Measurements from ENCODE around the gene TXNL4A. TPM values are rescaled to one million over a fixed set of nuclear protein-coding genes. Genes with fewer than 3 reads are reported as not detected.

TXNL4A gene
- total RNA-seq, 2 experiments from 2014 or later: 55.0 to 55.7 TPM

DNA sequence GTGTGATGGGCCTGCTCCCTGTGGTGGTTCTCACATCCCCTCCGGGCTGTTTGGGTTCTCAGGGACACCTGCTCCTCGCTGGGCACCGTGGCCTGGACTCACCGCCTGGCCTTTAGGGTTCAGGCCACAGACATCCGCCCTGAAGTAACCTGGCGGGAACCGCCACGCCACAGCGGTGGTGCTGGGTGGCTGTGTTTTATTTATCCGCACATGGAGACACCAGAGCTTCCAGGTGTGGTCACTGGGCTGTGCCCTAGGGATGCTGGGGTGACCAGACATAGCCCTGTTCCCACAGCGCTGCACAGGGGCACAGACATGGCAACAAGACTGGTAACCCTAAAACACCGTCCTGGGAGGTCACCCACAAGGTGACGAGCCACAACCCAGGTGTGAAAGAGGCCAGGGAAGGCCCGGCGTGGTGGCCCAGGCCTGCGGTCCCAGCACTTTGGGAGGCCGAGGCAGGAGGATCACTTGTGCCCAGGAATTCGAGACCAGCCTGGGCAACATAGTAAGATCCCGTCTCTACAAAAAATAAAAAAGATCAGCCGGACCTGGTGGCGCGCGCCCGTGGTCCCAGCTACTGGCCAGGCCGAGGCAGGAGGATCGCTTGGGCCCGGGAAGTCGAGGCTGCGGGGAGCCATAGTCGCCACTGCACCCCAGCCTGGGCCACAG is 24.6 kb downstream of the TXNL4A start:
- no peaks in the 10 kb centered on the region for H3K27me3 ChIP-seq (ENCODE audit: control insufficient read depth in 1 of 2, insufficient read depth in 2 of 2, low read length in 2 of 2)
- DNase-seq: no peak
- peaks cover 4% of the 10 kb centered on the region for H3K27me3 Mint-ChIP-seq
- ATAC-seq (ENCODE audit: poor library complexity): no peak
- ChIA-PET CTCF (interaction anchor here (1.5 kb wide), 1 partner anchor 23 kb away, joined by 6 read pairs; the partner anchor contains the start of gene TXNL4A), POLR2A (interaction anchor here (0.6 to 4.2 kb wide), 6 partner anchors 12 to 285 kb away, joined by 3 to 27 read pairs (median 8); partner anchors contain the start of genes RBFA, SLC66A2 and TXNL4A)
- H3K27ac ChIP-seq (ENCODE audit: low read depth in 1 of 2, low read length in 2 of 2): peak overlapping the region in 1 of 2 donors; percentile 44
- H3K36me3 Mint-ChIP-seq (ENCODE audit: low read depth): peaks cover 21% of the 10 kb centered on the region
- peak overlapping the region; percentile 85 for H3K4me3 Mint-ChIP-seq
- peak overlapping the region; percentile 67 for H3K4me3 ChIP-seq (ENCODE audit: low read length)
- H3K9me3 Mint-ChIP-seq: no peaks in the 10 kb centered on the region
- no peaks in the 10 kb centered on the region for H3K9me3 ChIP-seq (ENCODE audit: control insufficient read depth in 1 of 2, insufficient read depth in 1 of 2, low read length in 2 of 2)
- TF ChIP-seq, protein P1, sequence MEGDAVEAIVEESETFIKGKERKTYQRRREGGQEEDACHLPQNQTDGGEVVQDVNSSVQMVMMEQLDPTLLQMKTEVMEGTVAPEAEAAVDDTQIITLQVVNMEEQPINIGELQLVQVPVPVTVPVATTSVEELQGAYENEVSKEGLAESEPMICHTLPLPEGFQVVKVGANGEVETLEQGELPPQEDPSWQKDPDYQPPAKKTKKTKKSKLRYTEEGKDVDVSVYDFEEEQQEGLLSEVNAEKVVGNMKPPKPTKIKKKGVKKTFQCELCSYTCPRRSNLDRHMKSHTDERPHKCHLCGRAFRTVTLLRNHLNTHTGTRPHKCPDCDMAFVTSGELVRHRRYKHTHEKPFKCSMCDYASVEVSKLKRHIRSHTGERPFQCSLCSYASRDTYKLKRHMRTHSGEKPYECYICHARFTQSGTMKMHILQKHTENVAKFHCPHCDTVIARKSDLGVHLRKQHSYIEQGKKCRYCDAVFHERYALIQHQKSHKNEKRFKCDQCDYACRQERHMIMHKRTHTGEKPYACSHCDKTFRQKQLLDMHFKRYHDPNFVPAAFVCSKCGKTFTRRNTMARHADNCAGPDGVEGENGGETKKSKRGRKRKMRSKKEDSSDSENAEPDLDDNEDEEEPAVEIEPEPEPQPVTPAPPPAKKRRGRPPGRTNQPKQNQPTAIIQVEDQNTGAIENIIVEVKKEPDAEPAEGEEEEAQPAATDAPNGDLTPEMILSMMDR (IDR thresholded peaks at IDR 0.05): no peak
- H3K36me3 ChIP-seq (ENCODE audit: insufficient read depth, low read length): no peaks in the 10 kb centered on the region
- intact Hi-C loops (cut with DNase I, micrococcal nuclease): loop anchor here (1.0 to 10.0 kb wide), 6 partner anchors 13 to 439 kb away; partner anchors contain the start of genes KCNG2 (in 1 of the 2) and SLC66A2 (in 1 of the 2)
- peak overlapping the region; percentile 86 for H3K27ac Mint-ChIP-seq
- H3K4me1 ChIP-seq (ENCODE audit: insufficient read depth, low read length): peaks cover 51% of the 10 kb centered on the region
- peaks cover 42% of the 10 kb centered on the region for H3K4me1 Mint-ChIP-seq (ENCODE audit: low read depth)

GRCh38 chr18:79962835-79963657 is 25.3 kb downstream of the TXNL4A start:
- intact Hi-C loops (cut with DNase I, micrococcal nuclease): loop anchor here (5.0 to 10.0 kb wide), 4 partner anchors 48 to 438 kb away; partner anchors contain the start of gene KCNG2 (in 1 of the 2)
- peaks cover 17% of the 10 kb centered on the region for H3K36me3 Mint-ChIP-seq (ENCODE audit: low read depth)
- H3K4me1 Mint-ChIP-seq (ENCODE audit: low read depth): peaks cover 42% of the 10 kb centered on the region
- TF ChIP-seq, protein P1 (IDR thresholded peaks at IDR 0.05): no peak
- no peaks in the 10 kb centered on the region for H3K9me3 Mint-ChIP-seq
- POLR2A ChIA-PET: interaction anchor here (1.9 to 4.2 kb wide), 3 partner anchors 11 to 25 kb away, joined by 6 to 27 read pairs (median 17); partner anchors contain the start of genes SLC66A2 and TXNL4A
- CTCF ChIA-PET: interaction anchor here (1.5 kb wide), 1 partner anchor 24 kb away, joined by 6 read pairs; the partner anchor contains the start of gene TXNL4A
- Histone ChIP-seq H3K9me3 (ENCODE audit: control insufficient read depth in 1 of 2, insufficient read depth in 1 of 2, low read length in 2 of 2) (no peaks in the 10 kb centered on the region), H3K27ac (ENCODE audit: low read depth in 1 of 2, low read length in 2 of 2) (peak overlapping the region in 1 of 2 donors; percentile 30), H3K4me1 (ENCODE audit: insufficient read depth, low read length) (peaks cover 51% of the 10 kb centered on the region), H3K4me3 (ENCODE audit: low read length) (peak overlapping the region; percentile 10), H3K27me3 (ENCODE audit: control insufficient read depth in 1 of 2, insufficient read depth in 2 of 2, low read length in 2 of 2) (no peaks in the 10 kb centered on the region), H3K36me3 (ENCODE audit: insufficient read depth, low read length) (no peaks in the 10 kb centered on the region)
- peak in 8 of 14 experiments; percentile 17 to 84 (median 36) for DNase-seq
- H3K4me3 Mint-ChIP-seq: peak overlapping the region; percentile 85
- peaks cover 4% of the 10 kb centered on the region for H3K27me3 Mint-ChIP-seq
- peak; percentile 51 for ATAC-seq (ENCODE audit: poor library complexity)
- H3K27ac Mint-ChIP-seq: peak overlapping the region; percentile 86

DNA sequence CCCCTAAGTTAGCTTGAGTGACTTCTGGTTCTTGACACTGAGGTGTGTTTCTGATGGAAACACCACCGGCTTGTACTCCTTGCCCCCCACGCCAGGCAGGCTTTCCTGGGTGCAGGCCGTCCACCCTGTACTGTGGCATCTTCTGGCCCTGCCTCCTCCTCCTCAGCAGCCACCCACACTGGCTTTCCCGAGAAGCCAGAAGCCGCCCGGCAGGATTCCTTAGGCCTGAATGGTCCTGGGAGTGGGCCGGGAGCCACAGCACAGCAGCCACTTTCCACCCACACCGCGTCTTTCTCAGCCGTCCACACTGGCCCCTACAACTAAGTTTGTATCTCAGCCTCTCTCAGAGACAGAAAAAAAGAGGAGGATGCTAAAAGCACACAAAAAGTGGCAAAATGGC is 26.1 kb downstream of the TXNL4A start:
- H3K36me3 ChIP-seq (ENCODE audit: insufficient read depth, low read length): no peaks in the 10 kb centered on the region
- no peak overlapping the region for H3K4me3 ChIP-seq (ENCODE audit: low read length)
- TF ChIP-seq, protein P1 (IDR thresholded peaks at IDR 0.05): no peak
- H3K4me1 ChIP-seq (ENCODE audit: insufficient read depth, low read length): peaks cover 51% of the 10 kb centered on the region
- H3K27me3 ChIP-seq (ENCODE audit: control insufficient read depth in 1 of 2, insufficient read depth in 2 of 2, low read length in 2 of 2): no peaks in the 10 kb centered on the region
- Mint-ChIP-seq H3K36me3 (ENCODE audit: low read depth) (peaks cover 9% of the 10 kb centered on the region), H3K9me3 (no peaks in the 10 kb centered on the region), H3K4me1 (ENCODE audit: low read depth) (peaks cover 38% of the 10 kb centered on the region), H3K27ac (peak overlapping the region; percentile 86), H3K4me3 (no peak overlapping the region), H3K27me3 (peaks cover 4% of the 10 kb centered on the region)
- no peak overlapping the region for H3K27ac ChIP-seq (ENCODE audit: low read depth in 1 of 2, low read length in 2 of 2)
- ChIA-PET CTCF (no interaction called here), POLR2A (interaction anchor here (0.7 to 1.9 kb wide), 4 partner anchors 11 to 72 kb away, joined by 3 to 6 read pairs (median 3); partner anchors contain the start of genes RBFA, SLC66A2 and TXNL4A)
- ATAC-seq (ENCODE audit: poor library complexity) (no peak), DNase-seq (no peak)
- H3K9me3 ChIP-seq (ENCODE audit: control insufficient read depth in 1 of 2, insufficient read depth in 1 of 2, low read length in 2 of 2): no peaks in the 10 kb centered on the region
- intact Hi-C loops (cut with DNase I, micrococcal nuclease): loop anchor here (5.0 to 10.0 kb wide), 4 partner anchors 48 to 438 kb away; partner anchors contain the start of gene KCNG2 (in 1 of the 2)

Data from CD4-positive, alpha-beta T cell (primary cell).